IMR-90 (cell line): ENCODE results near the gene MUC20. TPM values are rescaled to one million over a fixed set of nuclear protein-coding genes. Genes with fewer than 3 reads are reported as not detected.
"Not testable (repeated sequence)": the region's sequence is repeated elsewhere in the genome, so short reads cannot be mapped to it uniquely, and the experiment has no call there.

ENCODE experiments used
- ATAC-seq: fragments of 200-7000 bp; cut with Tn5 transposase; 2 replicates; pipeline ENCODE4 v1.9.1; 2020; ENCODE audit warnings: low read depth, mild to moderate bottlenecking, moderate library complexity
- BruUV-seq: library from RNA; stranded (reverse); fragments of 400-500 nt; replicated peaks from 2 replicates; lab custom pipeline; 2021; lab: Mats Ljungman, UMichigan
- CTCF ChIA-PET: fragments of 300-600 bp; formaldehyde crosslinking; extraction: SDS; loops from one replicate; lab custom pipeline; 2021; ENCODE audit warnings: antibody characterized with exemption; lab: Yijun Ruan, JAX
- POLR2A ChIA-PET: fragments of 300-600 bp; sonication (Branson Sonifier 250); formaldehyde crosslinking; loops from one replicate; lab custom pipeline; 2022; ENCODE audit warnings: antibody characterized with exemption; ENCODE audit not compliant: unreplicated experiment; lab: Charles Lee
- DNase-seq: peaks from one replicate; pipeline ENCODE4 v3.0.0; 2013
- H2AFZ ChIP-seq: replicated peaks from 2 replicates; pipeline ENCODE3; 2013; ENCODE audit warnings: low read length, mild to moderate bottlenecking; ENCODE audit not compliant: poor library complexity
- H2AK5ac ChIP-seq: 2 replicates; pipeline ENCODE4 v1.6.1; 2013; ENCODE audit warnings: low read depth, low read length, inconsistent platforms
- H2AK9ac ChIP-seq: replicated peaks from 2 replicates; pipeline ENCODE3; 2013; ENCODE audit warnings: mild to moderate bottlenecking, low read depth, low read length, moderate library complexity; ENCODE audit not compliant: poor library complexity
- H2BK120ac ChIP-seq: 2 replicates; pipeline ENCODE4 v1.6.1; 2013; ENCODE audit warnings: low read depth, low read length, inconsistent platforms
- H2BK15ac ChIP-seq: 3 replicates; pipeline ENCODE4 v1.6.1; 2013; ENCODE audit warnings: low read depth, low read length, inconsistent platforms
- H2BK20ac ChIP-seq: 2 replicates; pipeline ENCODE4 v1.6.1; 2013; ENCODE audit warnings: low read depth, mild to moderate bottlenecking, inconsistent platforms, low read length, moderate library complexity
- H2BK5ac ChIP-seq: 2 replicates; pipeline ENCODE4 v1.6.1; 2013; ENCODE audit warnings: mild to moderate bottlenecking, low read depth, low read length, inconsistent platforms; ENCODE audit not compliant: poor library complexity, severe bottlenecking
- H3K14ac ChIP-seq: replicated peaks from 2 replicates; pipeline ENCODE4 v1.6.1; 2013; ENCODE audit warnings: low read depth, low read length, inconsistent platforms
- H3K18ac ChIP-seq: 2 replicates; pipeline ENCODE4 v1.6.1; 2013; ENCODE audit warnings: low read depth, low read length, control low read depth
- H3K23ac ChIP-seq: 2 replicates; pipeline ENCODE4 v1.6.1; 2013; ENCODE audit warnings: low read depth, low read length, inconsistent platforms
- H3K27ac ChIP-seq: 2 replicates; pipeline ENCODE4 v1.5.1; 2013; ENCODE audit warnings: mild to moderate bottlenecking, control low read depth, low read length; ENCODE audit not compliant: insufficient read depth
- H3K27me3 ChIP-seq: 2 replicates; pipeline ENCODE4 v1.6.1; 2013; ENCODE audit warnings: low read length; ENCODE audit not compliant: control insufficient read depth, insufficient read depth
- H3K36me3 ChIP-seq: 2 replicates; pipeline ENCODE4 v1.6.1; 2013; ENCODE audit warnings: low read length, mixed read lengths; ENCODE audit not compliant: control insufficient read depth, insufficient read depth
- H3K4ac ChIP-seq: 2 replicates; pipeline ENCODE4 v1.6.1; 2013; ENCODE audit warnings: low read depth, low read length, inconsistent platforms
- H3K4me1 ChIP-seq: 2 replicates; pipeline ENCODE4 v1.6.1; 2013; ENCODE audit warnings: low read length, mixed read lengths; ENCODE audit not compliant: control insufficient read depth, insufficient read depth
- H3K4me2 ChIP-seq: 2 replicates; pipeline ENCODE4 v1.6.1; 2013; ENCODE audit warnings: low read depth, mild to moderate bottlenecking, control low read depth, low read length, moderate library complexity
- H3K4me3 ChIP-seq: 2 replicates; pipeline ENCODE4 v1.5.1; 2013; ENCODE audit warnings: low read depth, mild to moderate bottlenecking, control low read depth, low read length, moderate library complexity; ENCODE audit not compliant: insufficient read depth
- H3K56ac ChIP-seq: 2 replicates; pipeline ENCODE4 v1.6.1; 2013; ENCODE audit warnings: low read length, inconsistent platforms; ENCODE audit not compliant: insufficient read depth; ENCODE audit errors: extremely low read depth
- H3K79me1 ChIP-seq, 2 experiments: 2 replicates each; pipeline ENCODE4 v1.6.1; 2013; ENCODE audit warnings: low read length in 2 of 2, inconsistent platforms in 1 of 2, low read depth in 1 of 2
- H3K9ac ChIP-seq: 2 replicates; pipeline ENCODE4 v1.6.1; 2013; ENCODE audit warnings: low read depth, low read length, control low read depth
- H3K9me1 ChIP-seq: 2 replicates; pipeline ENCODE4 v1.6.1; 2013; ENCODE audit warnings: low read length, inconsistent platforms; ENCODE audit not compliant: insufficient read depth
- H3K9me3 ChIP-seq: 2 replicates; pipeline ENCODE4 v1.6.1; 2013; ENCODE audit warnings: low read length; ENCODE audit not compliant: control insufficient read depth, insufficient read depth
- H4K20me1 ChIP-seq: 2 replicates; pipeline ENCODE4 v1.6.1; 2013; ENCODE audit warnings: low read length, inconsistent platforms; ENCODE audit not compliant: insufficient read depth
- H4K5ac ChIP-seq: 2 replicates; pipeline ENCODE4 v1.6.1; 2013; ENCODE audit warnings: mild to moderate bottlenecking, low read depth, low read length, control low read depth
- H4K8ac ChIP-seq, 2 experiments: 2 replicates each; pipeline ENCODE4 v1.6.1; 2013; ENCODE audit warnings: low read depth in 2 of 2, low read length in 2 of 2, control low read depth in 1 of 2, inconsistent platforms in 1 of 2
- H4K91ac ChIP-seq: 2 replicates; pipeline ENCODE4 v1.6.1; 2013; ENCODE audit warnings: low read depth, low read length, inconsistent platforms; ENCODE audit not compliant: insufficient read depth
- POLR2A ChIP-seq: IDR thresholded peaks from 2 replicates; pipeline ENCODE4 v1.6.1; 2012; ENCODE audit warnings: mild to moderate bottlenecking, low read depth, low read length
- WGBS, 2 experiments: methylation state at CpG; one replicate each; pipeline versions ENCODE4 v1.1.5 to v1.1.7; 2013; ENCODE audit warnings: missing lambda C conversion rate in 2 of 2; ENCODE audit not compliant: insufficient read length in 1 of 2; ENCODE audit errors: extremely low coverage in 2 of 2; 5-methylcytosine and 5-hydroxymethylcytosine counted together
- dilution Hi-C: fragments of 300-500 bp; cut with HindIII; formaldehyde crosslinking; loops from one replicate; pipeline ENCODE4 v1.14.3; 2018; ENCODE audit warnings: low sequenced_read_pairs; ENCODE audit not compliant: unreplicated experiment
- in situ Hi-C: fragments of 300-500 bp; cut with MboI; formaldehyde crosslinking; loops from 3 replicates; pipeline ENCODE4 v1.14.3; 2019; ENCODE audit warnings: low sequenced_read_pairs, inconsistent platforms, mixed read lengths
- intact Hi-C: fragments of 100-400 bp; cut with micrococcal nuclease; formaldehyde crosslinking; loops from 2 replicates; pipeline ENCODE4 v1.10.0; 2022
- polyA plus RNA-seq, 3 experiments: library from polyadenylated mRNA; depleted of rRNA; stranded (reverse); fragments of >200 nt; gene quantifications; 2 replicates each; pipeline ENCODE4 v1.2.3, GENCODE V29; 2012; ENCODE audit warnings: low replicate concordance in 1 of 3
- total RNA-seq: library from RNA; depleted of rRNA; stranded (reverse); fragments of >200 nt; gene quantifications from 2 replicates; pipeline ENCODE4 v1.2.3, GENCODE V29; 2012

The MUC20 gene
- total and polyA plus RNA-seq, 2 of the 4 experiments (the other 2 are of a cell fraction): 0.12 TPM; not detected in 1

DNA sequence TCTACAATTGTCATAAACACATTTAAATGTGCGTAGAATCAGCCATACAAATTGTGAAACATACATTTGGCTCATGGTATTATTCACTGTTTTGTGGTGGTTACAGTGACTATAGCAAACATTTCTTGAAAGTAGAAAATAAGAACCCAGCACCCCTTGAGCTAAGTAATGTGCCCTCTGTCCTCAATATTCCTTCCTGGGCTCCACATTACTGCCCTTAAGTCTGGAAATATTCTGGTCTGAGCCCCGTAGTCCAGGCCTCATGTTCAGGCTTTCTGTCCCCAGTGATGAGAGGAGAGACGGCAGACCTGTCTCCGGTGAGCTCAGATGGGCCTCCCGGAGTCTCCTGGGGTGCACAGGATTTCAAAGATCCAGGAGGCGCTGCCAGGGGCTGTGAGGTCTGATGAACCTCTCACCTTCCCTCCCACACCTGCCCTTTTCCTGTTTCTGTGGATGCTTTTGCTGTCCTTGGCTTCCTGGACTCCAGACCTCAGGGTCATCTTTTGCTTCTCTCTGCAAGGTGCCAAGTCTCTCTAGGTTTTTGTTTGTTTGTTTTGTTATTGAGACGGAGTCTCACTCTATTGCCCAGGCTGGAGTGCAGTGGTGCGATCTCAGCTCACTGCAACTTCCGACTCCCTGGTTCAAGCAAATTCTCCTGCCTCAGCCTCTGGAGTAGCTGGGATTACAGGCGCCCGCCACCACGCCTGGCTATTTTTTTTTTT is 8.8 kb upstream of the MUC20 start:
- in situ Hi-C loops: no loop called here
- peaks cover 2% of the 10 kb centered on the region; the same call in 1 of the 2 replicates for H3K4me1 ChIP-seq
- no peak overlapping the region for H4K8ac ChIP-seq
- H2BK20ac ChIP-seq: no peak overlapping the region
- intact Hi-C loops: no loop called here
- H3K9me3 ChIP-seq: no peaks in the 10 kb centered on the region
- H3K23ac ChIP-seq: no peak overlapping the region
- no peaks in the 10 kb centered on the region for H3K79me1 ChIP-seq
- H3K9ac ChIP-seq: no peak overlapping the region
- no peak overlapping the region for H2BK5ac ChIP-seq
- no peak overlapping the region for H4K5ac ChIP-seq
- H3K27ac ChIP-seq: no peak overlapping the region
- no peak overlapping the region for H2AK5ac ChIP-seq
- H4K20me1 ChIP-seq: no peaks in the 10 kb centered on the region
- no peak overlapping the region for H2BK15ac ChIP-seq
- no peak overlapping the region for H2AFZ ChIP-seq
- CTCF ChIA-PET: no interaction called here
- H2AK9ac ChIP-seq: no peak overlapping the region
- H2BK120ac ChIP-seq: no peak overlapping the region
- dilution Hi-C loops: no loop called here
- BruUV-seq: no TSS peak
- no peak overlapping the region for H4K91ac ChIP-seq
- H3K36me3 ChIP-seq: no peaks in the 10 kb centered on the region
- WGBS, 2 experiments: 69% methylated on average over 8 of the region's 12 CpGs; no CpG with 5 or more reads in 1 of the 2 experiments
- DNase-seq: no peak
- H3K4me3 ChIP-seq: no peak overlapping the region
- POLR2A ChIA-PET: no interaction called here
- no peak overlapping the region for H3K18ac ChIP-seq
- no peak overlapping the region for H3K4me2 ChIP-seq
- peaks cover 3% of the 10 kb centered on the region; the same call in 1 of the 2 replicates for H3K27me3 ChIP-seq
- TF ChIP-seq POLR2A: no peak
- no peak for ATAC-seq
- no peak overlapping the region for H3K56ac ChIP-seq
- peaks cover 6% of the 10 kb centered on the region for H3K9me1 ChIP-seq
- no peak overlapping the region for H3K4ac ChIP-seq
- no peak overlapping the region for H3K14ac ChIP-seq

DNA sequence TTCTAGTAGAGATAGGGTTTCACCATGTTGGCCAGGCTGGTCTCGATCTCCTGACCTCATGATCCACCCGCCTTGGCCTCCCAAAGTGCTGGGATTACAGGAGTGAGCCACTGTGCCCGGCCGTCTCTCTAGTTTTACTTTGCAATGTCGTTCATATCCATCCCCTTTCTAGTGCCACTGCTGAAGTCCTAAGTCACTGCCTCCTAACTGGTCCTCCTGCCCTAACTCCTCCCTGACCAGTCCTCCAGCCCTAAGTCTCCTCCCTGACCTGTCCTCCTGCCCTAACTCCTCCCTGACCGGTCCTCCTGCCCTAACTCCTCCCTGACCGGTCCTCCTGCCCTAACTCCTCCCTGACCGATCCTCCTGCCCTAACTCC is 8.3 kb upstream of the MUC20 start:
- H3K36me3 ChIP-seq, H3K14ac ChIP-seq, H4K5ac ChIP-seq, H3K79me1 ChIP-seq, ATAC-seq, H4K91ac ChIP-seq, H3K4me3 ChIP-seq, H4K20me1 ChIP-seq, H2BK15ac ChIP-seq, H2BK5ac ChIP-seq, H3K27ac ChIP-seq, H3K27me3 ChIP-seq, H3K4me1 ChIP-seq, dilution Hi-C loops, POLR2A ChIA-PET, intact Hi-C loops, DNase-seq, H2BK120ac ChIP-seq, H3K4me2 ChIP-seq, H3K23ac ChIP-seq, H2AFZ ChIP-seq, H4K8ac ChIP-seq, H3K9me3 ChIP-seq, H3K9me1 ChIP-seq, H3K9ac ChIP-seq, H3K4ac ChIP-seq, CTCF ChIA-PET, H2AK9ac ChIP-seq, H2BK20ac ChIP-seq, BruUV-seq, H3K18ac ChIP-seq, H3K56ac ChIP-seq, in situ Hi-C loops, H2AK5ac ChIP-seq: not testable (repeated sequence)
- 60% methylated on average over 8 of the region's 8 CpGs; no CpG with 5 or more reads in 1 of the 2 experiments for WGBS, 2 experiments
